NCI-H460 (cell line): ENCODE data around the gene SNRK. TPM values are rescaled to one million over a fixed set of nuclear protein-coding genes. Genes with fewer than 3 reads are reported as not detected.

Experiments
- DNase-seq: peaks from one replicate; pipeline ENCODE4 v3.0.0-alpha.2; 2016; ENCODE audit warnings: low read depth; ENCODE audit errors: extremely low read depth
- total RNA-seq: library from RNA; depleted of rRNA; stranded (reverse); fragments of >200 nt; shearing (Covaris generic); gene quantifications from 2 replicates; pipeline ENCODE4 v1.2.3, GENCODE V29; 2014

SNRK gene
- total RNA-seq, 1 experiment from 2014 or later = 9.3 TPM

DNA sequence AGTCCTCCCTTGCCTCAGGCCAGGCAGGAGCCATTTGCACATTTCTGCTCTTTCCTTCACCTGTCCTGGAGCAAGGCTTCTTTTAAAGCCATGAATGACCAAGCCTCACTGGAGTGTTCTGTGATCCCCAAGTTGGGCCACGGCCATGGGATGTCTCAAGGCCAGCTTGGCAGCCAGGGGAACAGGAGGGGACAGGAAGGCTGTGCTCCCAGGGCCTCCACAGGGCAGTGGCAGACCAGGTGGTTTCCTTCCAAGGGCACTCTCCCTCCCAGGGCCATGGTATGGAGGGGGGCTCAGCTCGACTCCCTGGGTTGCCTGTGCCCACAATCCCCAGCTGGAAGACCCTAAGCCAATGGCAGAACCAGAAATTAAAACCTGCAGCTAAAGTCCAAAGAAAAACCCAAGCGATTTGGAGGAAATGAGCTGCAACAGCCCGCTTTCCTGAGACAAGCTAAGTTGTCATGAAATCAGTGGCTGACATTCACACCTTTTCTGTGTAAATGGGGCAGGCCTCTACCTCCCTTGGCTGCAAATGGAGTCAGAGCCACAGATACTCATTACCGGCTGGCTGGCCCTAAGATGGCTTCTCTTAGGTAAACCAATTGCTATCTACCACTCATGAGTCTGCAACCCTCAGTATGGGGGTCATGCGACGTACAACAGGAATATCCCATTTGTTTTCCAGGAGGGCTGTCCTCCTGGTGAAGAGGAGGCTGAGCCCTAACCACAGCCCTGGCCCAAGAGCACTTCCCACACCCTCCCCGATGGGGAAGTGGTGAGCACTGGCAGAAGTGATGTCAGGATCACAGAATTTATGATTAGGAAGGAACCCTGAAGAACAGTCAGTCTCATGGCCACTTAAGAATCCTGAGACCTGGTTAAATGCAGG is 83.3 kb downstream of the SNRK start:
- no peak for DNase-seq

DNA sequence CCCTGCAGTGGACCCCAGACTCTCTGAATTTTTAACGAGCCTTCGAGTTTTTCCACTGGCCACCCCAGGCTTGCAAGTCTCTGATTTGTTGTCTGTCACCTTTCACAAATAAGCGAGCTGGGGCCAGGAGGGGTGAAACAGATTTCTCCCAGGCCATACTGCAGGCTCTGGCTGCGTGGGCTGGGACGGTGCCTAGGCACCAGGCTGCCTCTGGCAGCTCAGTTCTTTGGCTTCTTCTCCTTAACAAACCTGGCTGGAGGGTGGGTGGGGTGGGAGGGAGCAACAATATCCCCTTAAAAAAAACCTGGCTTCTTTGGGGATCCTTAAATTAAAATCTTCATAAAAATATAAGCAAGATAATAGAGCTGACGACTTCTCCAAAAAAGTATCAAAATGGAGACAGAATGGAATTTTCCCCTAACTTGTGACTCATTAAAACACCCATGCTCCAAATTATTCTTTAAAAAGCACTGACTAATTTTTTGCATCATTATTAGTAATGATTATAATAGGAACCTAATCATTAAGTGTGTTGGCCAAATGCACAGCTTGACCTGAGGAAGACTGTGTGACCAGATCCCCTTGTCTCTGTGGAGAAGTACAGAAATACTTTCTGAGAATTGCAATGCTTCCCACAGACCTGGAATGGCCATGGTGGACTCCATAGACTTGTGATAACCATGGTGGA is 84.1 kb downstream of the SNRK start:
- DNase-seq = no peak

DNA sequence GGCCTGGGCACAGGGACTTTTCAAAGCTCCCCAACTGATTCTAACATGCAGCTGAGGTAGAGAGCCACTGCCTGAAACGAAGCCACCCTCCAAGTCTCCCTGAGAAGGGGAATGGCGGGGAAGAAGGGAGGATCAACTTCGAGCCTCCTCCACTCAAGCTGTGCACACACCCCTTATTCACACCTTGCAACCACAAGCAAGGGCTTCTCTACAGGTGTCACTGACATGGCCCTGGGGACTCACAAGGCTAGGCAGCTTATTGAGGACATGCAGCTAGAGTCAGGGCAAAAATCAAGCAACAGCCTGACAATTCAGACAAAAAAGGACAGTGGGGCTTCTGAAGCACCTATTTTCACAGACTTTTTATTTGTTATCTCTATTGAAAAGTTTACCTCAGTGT is 85.2 kb downstream of the SNRK start:
- no peak for DNase-seq

DNA sequence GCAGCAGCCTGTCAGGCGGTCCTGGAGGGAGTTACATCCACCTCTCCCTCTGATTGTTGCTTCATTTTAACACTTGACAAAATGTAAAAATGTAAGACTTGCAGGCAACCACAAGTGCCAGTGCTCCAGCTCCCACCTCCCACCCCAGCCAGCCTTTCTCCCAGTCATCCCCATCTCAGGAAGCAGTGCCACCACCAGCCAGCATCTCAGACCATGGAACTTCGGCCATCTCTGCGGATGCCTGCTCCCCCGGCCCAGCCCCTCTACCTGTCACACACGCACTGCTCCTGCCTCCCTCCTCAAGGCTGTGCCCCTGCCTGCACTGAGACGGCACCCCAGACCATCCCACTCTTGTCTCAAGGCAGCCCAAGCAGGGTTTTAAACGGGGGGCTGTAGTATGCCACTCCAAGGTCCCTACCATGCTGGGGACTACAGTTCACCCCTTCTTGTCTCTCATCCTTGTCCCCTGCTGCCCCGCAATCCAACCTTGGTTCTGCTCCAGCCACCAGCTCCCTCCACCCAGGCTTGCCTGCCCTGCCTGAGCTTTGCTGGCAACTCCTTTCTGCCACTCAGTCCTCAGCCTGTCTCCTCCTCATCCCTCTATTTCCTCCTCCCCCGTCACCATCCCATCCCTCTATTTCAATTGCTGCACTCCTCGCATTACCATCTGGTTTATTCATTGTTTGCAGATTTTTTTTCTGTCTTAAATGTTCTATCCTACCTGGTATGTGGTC is 85.8 kb downstream of the SNRK start:
- no peak for DNase-seq

DNA sequence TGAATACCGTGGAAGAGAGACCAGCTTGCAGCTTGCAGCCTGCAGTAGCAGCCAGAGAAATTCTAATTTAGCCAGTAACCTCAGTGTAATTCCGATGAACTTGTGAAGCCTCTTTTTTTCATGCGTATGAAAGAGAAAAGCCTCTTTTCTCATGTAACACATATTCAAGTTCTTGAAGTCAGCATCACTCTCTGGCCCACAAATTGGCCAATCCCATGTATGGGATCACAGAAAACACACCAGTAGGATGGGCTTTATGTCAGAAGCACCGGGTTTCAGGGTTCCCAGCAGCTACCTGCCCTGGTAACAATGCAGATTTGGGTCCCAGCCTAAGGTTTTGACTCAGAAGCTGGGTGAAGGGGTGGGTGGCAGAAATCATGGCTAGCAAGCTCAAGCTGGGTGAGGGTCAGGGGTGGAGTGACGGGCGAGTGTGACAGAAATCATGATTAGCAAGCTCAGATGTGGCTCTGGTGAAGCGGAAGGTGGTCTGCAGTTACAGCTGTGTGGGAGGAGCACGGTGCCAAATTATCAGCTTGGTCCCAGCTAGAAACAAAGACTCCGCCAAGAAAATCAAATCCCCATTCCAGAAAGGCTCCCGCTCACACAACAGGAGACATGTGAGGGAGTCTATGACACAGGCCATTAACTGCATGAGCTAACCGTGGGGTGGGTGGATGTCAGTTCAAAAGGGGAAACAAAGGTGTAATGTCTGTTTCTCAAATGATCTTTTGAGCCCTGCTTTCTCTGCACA is 86.6 kb downstream of the SNRK start:
- DNase-seq = no peak

DNA sequence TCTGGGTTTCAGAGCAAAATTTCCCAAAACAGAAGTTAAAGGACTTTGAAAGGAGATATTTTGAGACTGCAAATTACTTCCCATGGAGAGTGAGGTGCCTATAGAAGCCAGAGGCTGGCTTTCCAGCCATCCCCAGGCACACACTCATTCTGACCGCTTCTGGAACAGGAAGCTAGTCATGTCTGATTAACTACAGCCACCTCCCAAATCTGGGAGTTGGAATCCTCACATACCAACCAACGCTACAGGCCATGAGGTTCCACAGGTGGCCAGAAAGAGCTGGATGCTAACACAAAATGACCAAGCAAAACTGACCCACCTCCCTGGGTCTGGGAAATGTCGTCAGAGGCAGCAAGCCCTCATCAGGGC is 87.2 kb downstream of the SNRK start:
- DNase-seq = no peak

DNA sequence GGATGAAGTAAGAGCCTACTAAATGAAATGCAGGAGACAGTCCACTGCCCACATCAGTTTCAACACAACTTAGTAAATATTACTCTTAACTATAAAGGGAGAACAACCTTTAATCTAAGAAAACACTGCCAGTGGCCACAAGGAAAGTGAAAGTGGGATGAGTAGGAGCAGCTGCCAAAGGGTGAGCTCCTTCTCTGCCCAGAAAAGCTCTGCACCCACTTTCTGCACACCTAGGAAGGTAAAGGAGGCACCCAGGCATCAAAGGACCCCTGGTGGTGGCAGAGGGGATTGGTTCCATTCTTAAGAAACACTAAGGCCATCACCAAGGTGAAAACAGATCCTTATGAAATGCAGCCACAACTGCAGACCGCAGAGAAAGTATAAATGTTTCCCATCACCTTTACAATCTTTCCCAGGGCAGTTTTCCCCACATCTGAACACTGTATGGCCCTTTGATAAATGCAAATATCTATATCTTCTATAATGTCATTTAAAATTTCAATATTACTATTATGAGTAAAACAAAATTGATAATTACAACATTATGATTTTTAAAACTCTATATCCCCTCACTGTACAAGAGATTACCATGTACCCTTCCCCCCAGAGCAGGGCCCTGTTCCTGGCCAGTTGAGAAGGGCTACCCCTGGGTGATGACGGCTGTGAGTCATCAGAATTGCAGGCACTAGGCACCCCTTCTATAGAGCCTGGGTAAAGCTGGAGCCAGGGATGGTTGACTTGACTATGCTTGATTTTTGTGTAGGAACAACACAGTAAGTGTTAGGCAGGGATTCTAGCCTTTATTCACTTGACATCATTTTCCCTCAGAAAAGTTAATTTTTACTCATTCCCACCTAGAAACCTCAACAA is 92.0 kb downstream of the SNRK start:
- peak; percentile 3 for DNase-seq

DNA sequence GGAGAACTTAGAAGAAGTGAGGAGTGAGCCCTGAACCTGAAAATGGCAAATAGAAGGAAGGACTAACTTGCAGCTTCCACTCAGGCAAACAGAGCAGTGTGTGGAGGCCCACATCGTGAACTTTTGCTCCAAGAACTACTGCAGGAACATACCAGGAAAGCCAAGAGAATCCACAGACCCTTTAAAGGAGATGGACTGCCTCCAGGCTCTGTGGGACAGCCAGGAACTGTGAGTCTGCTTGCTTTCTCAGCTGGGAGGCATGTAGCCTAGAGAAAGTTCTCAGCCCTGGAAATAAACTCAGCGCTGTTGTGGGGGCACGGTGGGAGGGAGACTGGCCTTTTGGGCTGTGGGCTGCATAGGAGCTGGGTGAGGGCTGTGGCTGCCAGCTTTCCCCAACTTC is 93.0 kb downstream of the SNRK start:
- DNase-seq = no peak

DNA sequence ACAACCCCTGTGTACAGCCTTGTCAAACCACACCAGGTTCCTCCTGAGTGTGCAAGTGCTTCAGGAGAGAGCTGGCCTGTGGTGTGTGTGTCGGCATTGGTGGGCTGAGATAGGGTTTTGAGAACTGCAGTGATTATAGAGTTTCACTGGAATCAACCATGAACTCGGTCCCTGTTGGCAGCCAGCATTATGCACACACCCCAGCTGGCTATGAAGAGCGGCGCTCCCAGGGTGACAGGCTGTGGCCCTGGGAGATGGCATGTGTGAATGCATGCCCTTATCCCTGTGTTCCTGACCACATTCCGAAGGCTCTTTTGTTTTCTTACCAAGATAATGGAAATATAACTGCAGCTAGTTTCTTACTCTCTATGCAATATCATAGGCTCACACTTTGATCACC is 101.8 kb downstream of the SNRK start:
- no peak for DNase-seq

DNA sequence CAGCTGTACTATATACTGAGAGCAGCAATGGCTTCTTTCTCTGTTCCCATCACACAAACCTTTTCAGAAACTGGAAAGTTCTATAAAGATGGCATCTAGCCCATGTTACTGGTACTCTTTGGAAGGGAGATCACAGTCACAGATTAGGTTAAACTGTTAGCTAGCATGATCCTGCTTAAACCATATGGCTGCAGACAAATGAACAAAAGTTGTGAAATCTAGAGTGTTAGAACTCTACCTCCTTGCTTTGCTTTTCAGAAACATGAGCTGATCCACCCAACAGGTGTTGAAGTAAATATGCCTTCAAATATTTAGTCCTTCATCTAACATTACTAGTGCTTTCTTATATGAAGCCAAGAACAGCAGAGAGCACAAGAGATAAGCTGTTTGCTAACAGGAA is 102.6 kb downstream of the SNRK start:
- no peak for DNase-seq

DNA sequence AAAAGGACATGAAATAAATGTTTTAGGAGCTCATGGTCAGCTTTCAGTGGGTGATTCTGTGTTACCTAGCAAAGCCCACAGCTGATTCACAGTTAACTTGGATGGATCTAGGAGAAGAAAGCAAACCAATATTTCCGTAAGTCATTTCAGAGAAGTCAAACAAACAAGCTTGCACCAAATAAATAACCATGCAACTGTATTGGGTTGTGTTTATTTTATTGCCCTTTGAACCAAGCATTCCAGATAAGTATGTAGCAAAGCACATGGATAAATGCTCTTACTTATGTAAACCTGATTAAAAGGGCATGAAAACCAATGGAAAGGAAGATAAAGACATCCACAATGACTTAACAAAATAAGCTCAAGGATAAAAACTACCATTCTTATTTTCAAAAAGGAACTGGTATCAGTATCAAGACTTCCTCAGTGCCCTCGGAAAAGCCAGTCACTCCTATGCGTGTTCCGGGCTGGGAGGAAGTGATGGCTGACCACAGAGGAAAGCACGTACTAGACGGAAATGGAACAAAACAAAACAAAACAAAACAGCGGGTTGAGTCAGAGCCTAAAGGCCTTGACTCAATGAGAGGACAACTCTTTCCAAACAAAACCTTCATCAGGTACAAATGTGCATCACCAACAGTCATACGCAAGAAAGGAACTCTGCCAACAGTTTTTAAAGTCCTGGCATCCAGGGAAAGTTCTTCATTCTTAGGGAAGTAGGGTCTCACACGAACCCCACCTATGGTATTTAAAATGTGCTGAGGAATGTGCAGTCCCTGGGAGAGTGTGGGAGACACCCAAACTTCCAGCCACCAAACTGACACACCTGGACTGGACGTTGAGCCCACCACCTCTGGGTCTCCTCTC is 103.3 kb downstream of the SNRK start:
- DNase-seq = peak; percentile 1

DNA sequence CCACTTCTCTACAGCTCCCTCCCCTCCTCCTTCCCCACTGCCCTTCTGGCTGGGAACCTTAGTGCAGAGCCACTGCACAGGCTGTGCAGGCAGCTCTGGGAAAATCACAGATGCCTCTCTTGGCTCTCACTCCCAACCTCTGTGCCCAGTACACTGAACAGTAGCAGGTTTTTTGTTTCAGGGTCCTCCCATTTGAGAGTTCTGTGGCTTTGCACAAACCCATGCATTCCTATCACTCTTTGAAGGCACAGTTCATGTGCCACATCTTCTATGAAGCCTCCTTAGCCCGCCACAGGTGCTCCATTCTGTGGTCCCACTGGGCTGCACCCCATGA is 103.9 kb downstream of the SNRK start:
- DNase-seq = no peak

DNA sequence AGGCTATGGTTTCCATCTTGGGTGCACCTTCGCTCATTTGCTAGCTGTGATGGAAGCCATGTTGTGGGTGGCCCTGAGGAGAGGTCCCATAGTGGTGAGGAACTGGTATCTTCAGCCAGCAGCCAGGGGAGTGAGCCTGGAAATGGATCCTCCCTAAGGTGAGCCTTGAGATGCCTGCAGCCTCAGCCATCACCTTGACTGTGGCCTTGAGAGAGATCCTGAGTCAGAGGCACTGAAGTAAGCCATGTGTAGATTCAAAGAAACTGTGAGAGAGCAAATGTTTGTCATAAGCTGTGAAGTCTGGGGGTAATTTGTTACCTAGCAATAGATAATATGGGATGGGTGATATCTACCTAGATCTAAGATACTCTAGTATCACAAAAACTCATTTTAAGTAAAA is 105.3 kb downstream of the SNRK start:
- no peak for DNase-seq

DNA sequence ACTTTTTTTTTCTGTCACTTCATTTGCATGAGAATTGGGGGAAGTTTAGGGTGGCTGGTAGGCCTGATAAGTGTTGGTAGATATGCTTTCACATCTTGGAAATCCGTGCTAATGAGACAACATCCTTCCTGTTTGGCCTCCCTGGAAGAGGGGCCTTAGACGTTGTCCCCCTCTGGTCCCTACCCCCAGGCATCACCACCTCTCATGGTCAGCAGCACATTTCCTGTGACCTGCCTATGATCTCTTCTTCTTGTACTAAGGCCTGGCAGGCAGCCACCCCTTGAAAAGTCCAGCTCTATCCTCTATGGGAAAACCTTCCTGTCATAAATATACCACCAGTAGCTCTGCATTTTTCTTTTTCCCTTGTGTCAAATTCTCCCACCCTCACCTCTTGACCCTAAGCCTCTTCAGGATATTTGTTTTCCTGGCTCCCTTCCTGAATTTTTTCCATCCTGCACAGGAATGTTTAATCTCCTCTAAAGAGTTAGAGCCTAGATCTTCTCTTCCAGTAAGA is 107.8 kb downstream of the SNRK start:
- DNase-seq = no peak

DNA sequence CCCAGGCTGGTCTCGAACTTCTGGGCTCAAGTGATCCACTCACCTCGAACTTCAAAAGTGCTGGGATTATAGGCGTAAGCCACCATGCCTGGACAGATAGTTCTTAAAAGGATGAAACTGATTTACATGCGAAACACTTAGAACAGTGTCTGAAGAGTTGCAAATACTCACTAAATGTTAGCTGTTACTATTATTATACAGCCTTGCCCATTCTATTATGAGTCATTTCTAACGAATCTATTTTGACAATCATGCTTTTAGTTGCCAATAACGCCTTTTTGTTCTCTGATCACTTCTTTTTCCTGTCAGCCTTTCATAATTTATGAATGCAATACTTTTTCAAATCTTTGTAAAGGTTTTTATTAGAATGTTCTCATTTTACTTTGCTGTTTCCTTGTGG is 112.7 kb downstream of the SNRK start:
- DNase-seq = no peak

DNA sequence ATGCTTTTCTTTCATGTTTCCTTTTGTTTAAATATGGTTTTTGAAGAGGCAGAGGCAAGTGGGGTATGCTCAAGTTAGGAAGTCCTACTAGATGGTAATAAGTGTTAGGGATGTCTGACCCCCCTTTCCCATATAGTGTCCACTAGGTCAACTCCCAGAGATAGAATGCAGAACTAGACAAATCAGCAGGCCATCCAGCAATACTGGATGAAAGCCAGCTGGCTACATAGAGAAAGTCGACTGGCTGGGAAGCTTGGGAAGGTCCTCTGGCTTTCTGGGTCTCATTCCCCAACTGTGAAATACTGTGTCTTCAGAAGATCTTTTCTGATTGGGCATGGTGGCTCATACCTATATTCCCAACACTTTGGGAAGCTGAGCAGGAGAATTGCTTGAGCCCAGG is 113.8 kb downstream of the SNRK start:
- no peak for DNase-seq
